Activated T-helper 1 cell treated with anti-CD3 and anti-CD28 coated beads, Interleukin-2, amount 50 U/mL, for 16 hours (primary cell): ENCODE results near the gene PLXND1.
"Not testable (repeated sequence)": the region's sequence is repeated elsewhere in the genome, so short reads cannot be mapped to it uniquely, and the experiment has no call there.

ENCODE experiments used
- DNase-seq, 2 donors: peaks; one replicate each; pipeline ENCODE4 v3.0.0-alpha.2; 2020; ENCODE audit warnings: low read depth in 1 of 2, low spot score in 1 of 2

Gene PLXND1

DNA sequence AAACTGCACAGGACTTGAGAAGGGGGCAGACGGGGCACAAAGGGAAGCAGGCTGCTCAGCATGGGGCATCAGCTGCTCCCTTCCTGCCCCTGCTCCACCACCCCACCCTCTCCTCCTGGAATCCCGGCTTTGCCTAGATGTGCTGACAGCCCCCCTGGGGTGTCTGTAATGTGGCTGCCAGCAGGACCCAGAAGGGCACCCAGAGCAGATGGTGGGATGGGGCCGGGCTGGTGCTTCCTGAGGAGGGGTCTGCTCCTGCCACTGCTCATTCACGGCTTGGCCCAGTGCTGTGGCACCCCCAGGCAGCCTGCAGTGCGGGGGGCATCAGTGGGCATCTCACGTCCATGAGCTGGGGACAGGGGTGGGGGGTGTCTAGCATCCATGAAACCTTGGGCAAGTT is 53.3 kb downstream of the PLXND1 start:
- no peak for DNase-seq

- DNase-seq = no peak
These were observed 54.0 kb downstream of the PLXND1 start for GRCh38 chr3:129552287-129553050.

DNA sequence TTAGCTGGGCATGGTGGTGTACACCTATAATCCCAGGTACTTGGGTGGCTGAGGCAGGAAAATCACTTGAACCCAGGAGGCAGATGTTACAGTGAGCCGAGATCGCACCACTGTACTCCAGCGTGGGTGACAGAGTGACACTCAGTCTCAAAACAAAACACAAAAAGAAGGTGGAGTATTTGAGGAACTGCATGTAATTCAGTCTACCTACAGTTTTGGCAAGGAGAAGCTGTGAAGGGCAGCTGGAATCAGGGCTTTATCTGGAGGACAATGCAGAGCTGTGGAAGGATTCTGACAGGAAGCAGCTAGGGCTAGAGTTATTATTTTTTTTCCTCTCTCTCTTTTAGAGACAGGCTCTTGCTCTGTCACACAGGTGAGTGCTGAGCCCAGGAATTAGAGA is 56.7 kb downstream of the PLXND1 start:
- DNase-seq = no peak

DNA sequence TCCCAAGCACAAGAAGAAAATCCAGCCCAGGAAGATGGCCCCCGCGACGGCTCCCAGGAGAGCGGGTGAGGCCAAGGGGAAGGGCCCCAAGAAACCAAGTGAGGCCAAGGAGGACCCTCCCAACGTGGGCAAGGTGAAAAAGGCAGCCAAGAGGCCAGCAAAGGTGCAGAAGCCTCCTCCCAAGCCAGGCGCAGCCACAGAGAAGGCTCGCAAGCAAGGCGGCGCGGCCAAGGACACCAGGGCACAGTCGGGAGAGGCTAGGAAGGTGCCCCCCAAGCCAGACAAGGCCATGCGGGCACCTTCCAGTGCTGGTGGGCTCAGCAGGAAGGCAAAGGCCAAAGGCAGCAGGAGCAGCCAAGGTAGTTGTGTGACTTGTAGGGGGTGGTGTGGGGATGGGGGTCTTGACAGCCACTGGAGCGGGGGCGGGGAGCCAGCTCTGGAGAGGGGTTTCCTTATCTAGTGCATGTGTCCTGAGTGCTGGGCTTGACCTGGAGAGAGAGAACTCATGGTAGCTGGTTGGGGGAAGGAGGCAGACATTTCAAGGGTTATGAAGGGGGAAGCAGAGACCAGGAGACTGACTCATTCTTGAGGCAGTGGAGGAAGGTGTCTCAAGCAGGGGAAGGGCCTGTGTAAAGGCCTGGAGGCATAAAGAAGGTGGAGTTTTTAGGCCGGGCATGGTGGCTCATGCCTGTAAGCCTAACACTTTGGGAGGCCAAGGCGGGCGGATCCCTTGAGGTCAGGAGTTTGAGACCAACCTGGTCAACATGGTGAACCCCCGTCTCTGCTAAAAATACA is 57.3 kb downstream of the PLXND1 start:
- DNase-seq = no peak

- DNase-seq = no peak
These were observed 58.1 kb downstream of the PLXND1 start for GRCh38 chr3:129548104-129548965.

- DNase-seq = no peak
These were observed 59.2 kb downstream of the PLXND1 start for GRCh38 chr3:129547241-129547640.

DNA sequence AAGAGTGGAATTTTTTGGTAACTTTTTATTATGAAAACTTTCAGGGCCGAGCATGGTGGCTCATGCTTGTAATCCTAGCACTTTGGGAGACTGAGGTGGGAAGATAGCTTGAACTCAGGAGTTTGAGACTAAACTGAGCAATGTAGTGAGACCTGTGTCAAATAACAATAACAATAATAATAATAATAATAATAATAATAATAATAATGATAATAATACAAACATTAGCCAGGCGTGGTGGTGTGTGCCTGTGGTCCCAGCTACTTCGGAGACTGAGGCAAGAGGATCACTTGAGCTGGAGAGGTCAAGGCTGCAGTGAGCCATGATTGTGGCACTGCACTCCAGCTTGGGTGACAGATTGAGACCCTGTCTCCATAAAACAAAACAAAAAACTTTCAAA is 60.5 kb downstream of the PLXND1 start:
- not testable (repeated sequence) for DNase-seq

DNA sequence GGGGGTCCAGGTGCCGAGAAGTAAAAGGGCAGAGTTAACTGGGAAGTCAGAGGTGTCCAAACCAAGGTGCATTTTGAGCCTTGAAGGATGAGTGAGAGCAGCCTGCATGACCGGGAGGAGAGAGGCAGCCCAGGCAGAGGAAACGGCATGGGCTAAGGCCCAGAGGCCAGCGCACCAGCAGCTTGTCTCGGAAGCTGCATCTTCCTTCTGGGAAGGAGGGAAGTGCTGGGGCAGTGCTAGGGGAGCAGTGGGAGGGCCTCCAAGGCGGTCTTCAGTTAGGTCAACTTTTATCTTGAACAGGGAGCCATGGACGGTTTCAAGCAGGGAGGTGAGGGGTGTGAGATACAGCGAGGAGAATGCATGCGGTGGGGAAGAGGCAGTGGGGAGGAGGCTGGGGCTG is 62.5 kb downstream of the PLXND1 start:
- DNase-seq = no peak

DNA sequence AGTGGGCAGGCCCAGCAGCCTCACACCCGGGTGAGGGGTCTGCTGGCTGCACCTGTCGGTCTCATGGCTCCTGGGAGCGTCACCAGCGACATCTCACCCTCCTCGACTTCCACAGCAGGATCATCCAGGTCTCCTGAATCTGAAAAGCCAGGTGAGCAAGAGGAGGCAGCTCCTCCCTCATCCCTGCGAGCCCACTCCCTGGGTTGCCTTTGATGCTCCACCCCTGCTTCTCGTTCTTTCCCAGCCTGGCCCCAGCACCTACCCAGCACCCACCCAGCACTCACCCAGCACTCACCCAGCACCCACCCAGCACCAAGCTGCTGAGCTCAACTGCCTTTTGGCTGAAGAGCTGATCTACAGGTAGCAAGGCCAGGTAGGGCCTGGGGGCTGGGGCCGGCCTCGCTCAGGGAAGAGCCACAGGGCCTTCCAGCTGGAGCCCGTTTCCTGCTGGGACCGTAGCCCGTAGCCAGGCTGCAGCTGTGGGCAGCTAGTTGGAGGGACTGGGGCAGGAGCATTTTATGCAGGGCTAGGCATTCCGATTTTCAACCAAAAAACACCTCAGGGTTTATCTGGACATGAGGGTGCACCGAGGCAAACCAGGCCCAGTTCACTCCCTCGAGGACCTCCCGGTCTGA is 63.2 kb downstream of the PLXND1 start, which contains the start of gene H1-8:
Gene H1-8 (plus strand): TSS at position 20 of the 635 bp plus-strand sequence. CDS start 44 bp downstream, at position 64.
- DNase-seq = no peak

DNA sequence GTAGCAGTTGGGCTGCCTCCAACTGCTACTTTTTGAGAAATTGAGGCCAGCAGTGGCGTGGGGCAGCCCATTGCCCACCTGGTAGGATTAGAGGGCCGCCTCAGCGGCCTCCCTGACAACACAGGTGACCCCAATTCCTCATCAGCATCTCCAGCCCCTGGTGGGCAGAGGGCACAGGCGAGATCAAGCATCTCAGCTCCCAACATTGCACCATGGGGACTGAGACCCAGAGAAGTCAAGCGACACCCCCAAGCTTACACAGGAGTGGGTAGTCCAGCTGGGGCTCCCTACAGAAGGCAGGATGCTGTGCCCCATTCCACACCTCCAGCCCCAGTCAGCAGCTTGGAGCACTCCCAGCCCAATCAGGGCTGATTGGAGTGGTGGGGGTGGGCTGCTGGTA is 63.7 kb downstream of the PLXND1 start:
- DNase-seq = no peak

DNA sequence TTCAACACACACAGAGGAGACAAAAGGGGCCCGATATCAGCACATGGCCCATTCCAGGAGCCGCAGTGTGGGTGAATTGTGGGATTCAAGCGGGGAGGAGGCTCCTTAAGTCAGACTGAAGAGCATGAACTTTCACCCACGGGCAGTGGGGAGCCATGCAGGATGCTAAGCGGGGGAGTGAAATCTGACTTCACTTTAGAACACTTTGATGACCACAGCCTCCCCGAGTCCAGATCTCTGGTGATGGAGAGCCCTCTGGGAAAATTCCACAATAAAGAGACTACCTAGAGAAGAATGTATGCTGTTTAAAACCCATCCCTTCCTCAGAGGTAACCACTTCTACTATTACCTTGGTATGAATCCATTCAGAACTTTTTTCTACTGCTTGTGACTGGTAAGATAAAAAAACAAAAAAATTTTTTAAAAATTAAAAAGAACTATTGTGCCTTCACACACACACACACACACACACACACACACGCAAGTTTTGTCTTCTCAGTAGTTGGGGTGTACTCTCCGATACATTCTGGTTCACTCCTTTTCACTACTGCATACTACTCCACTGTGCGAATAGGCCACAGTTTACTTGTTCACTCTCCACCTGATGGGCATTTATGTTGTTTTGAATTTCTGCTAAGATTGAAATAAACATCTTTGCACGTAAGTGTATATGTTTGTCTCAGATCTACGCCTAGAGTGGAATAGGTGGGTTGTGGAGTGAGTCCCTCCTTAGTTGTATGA is 65.5 kb downstream of the PLXND1 start:
- DNase-seq = no peak

- no peak for DNase-seq
These were observed 67.3 kb downstream of the PLXND1 start for GRCh38 chr3:129539206-129539605.

- no peak for DNase-seq
These were observed 69.7 kb downstream of the PLXND1 start for GRCh38 chr3:129536804-129537203.

- no peak for DNase-seq
These were observed 70.2 kb downstream of the PLXND1 start for GRCh38 chr3:129536374-129536667.

DNA sequence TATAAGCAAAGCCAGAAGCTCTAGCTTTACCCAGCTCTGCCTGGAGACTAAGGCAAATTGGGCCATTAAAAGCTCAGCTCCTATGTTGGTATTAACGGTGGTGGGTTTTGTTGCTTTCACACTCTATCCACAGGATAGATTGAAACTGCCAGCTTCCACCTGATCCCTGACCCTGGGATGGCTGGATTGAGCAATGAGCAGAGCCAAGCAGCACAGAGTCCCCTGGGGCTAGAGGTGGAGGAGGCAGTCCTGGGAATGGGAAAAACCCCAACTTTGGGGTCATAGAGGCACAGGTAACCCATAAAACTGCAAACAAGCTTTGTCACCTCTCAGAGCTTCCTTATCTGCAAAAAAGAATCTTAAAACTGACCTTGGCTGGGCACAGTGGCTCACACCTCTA is 71.4 kb downstream of the PLXND1 start:
- no peak for DNase-seq

GRCh38 chr3:129534428-129535027 is 71.9 kb downstream of the PLXND1 start:
- DNase-seq = no peak

DNA sequence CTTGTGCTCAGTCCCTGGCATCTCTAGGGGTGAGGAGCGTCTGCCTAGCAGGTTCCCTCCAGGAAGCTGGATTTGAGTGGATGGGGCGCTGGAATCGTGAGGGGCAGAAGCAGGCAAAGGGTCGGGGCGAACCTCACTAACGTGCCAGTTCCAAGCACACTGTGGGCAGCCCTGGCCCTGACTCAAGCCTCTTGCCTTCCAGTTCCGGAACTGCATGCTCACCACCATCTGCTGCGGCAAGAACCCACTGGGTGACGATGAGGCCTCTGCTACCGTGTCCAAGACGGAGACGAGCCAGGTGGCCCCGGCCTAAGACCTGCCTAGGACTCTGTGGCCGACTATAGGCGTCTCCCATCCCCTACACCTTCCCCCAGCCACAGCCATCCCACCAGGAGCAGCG is 73.1 kb downstream of the PLXND1 start:
- DNase-seq = no peak

DNA sequence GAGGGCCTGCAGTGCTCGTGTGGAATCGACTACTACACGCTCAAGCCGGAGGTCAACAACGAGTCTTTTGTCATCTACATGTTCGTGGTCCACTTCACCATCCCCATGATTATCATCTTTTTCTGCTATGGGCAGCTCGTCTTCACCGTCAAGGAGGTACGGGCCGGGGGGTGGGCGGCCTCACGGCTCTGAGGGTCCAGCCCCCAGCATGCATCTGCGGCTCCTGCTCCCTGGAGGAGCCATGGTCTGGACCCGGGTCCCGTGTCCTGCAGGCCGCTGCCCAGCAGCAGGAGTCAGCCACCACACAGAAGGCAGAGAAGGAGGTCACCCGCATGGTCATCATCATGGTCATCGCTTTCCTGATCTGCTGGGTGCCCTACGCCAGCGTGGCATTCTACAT is 74.2 kb downstream of the PLXND1 start:
- DNase-seq = no peak

DNA sequence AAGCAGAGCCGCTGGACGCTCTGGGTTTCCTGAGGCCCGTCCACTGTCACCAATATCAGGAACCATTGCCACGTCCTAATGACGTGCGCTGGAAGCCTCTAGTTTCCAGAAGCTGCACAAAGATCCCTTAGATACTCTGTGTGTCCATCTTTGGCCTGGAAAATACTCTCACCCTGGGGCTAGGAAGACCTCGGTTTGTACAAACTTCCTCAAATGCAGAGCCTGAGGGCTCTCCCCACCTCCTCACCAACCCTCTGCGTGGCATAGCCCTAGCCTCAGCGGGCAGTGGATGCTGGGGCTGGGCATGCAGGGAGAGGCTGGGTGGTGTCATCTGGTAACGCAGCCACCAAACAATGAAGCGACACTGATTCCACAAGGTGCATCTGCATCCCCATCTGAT is 74.8 kb downstream of the PLXND1 start:
- DNase-seq = no peak

GRCh38 chr3:129530821-129531220 is 75.7 kb downstream of the PLXND1 start:
- DNase-seq = no peak
